ENCODE results near the gene HMG20A. TPM values are rescaled to one million over a fixed set of nuclear protein-coding genes. Genes with fewer than 3 reads are reported as not detected.

HMG20A gene
- total and polyA plus RNA-seq, 9 of the 15 experiments (the other 6 are each of a cell fraction or from before 2014, with no cell fraction given), result 25.0 to 68.1 (median 38.9) TPM

DNA sequence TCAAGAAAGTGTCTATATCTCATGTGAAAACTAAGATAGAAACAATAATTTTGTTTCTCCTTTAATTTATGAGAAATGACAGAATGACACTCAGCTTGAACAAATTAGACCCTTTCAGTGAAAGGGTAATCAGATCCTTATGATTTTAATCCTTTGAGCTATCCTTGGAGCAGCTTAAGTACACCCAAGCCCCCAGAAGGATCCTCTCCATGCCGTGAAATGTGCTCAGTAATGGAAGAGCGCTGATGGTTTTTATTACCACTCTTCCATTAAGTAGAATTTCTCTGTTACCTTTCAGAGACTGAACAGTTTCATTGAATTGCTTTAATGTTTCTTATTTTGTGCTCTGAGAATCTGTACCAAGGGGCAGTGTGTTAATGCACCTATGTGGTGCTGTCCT lies 54.3 kb downstream of the HMG20A start:
- POLR2A ChIA-PET, result interaction anchor here (0.5 kb wide), 1 partner anchor 10 kb away, joined by 3 read pairs; no protein-coding TSS in a partner anchor

More for the DNA sequence above, 54.3 kb downstream of the HMG20A start:
- FAIRE-seq (no peak), ATAC-seq (no peak), DNase-seq (ENCODE audit: extremely low read depth in 1 of 4, low spot score in 3 of 4) (no peak)
- no peak overlapping the region for H3K9ac ChIP-seq (ENCODE audit: insufficient read depth in 1 of 2, low read depth in 2 of 2, low read length in 2 of 2)
- CTCF ChIA-PET (ENCODE audit: low intra/inter-chr PET ratio), result no interaction called here
- no peak overlapping the region for H3K27ac ChIP-seq (ENCODE audit: extremely low read depth, low read depth, low read length)
- H2AFZ ChIP-seq (ENCODE audit: low read depth, low read length), result no peak overlapping the region
- no peaks in the 10 kb centered on the region for H3K9me3 ChIP-seq (replicated peaks; ENCODE audit: control insufficient read depth, insufficient read depth, low read depth, low read length)
- intact Hi-C loops (cut with micrococcal nuclease) (no loop called here), in situ Hi-C loops (cut with MboI) (no loop called here)
- H3K4me3 ChIP-seq, result no peak overlapping the region
- H3K79me2 ChIP-seq (ENCODE audit: control insufficient read depth, insufficient read depth, low read length), result no peaks in the 10 kb centered on the region
- H4K20me1 ChIP-seq (replicated peaks; ENCODE audit: control insufficient read depth, insufficient read depth, low read length), result no peaks in the 10 kb centered on the region
- 100% methylated on average over 2 of the region's 2 CpGs for WGBS (ENCODE audit: insufficient coverage, low coverage, missing lambda C conversion rate)
- no peaks in the 10 kb centered on the region for H3K27me3 ChIP-seq (ENCODE audit: control insufficient read depth in 2 of 2, insufficient read depth in 2 of 2, low read length in 2 of 2)
- H3K9me1 ChIP-seq (ENCODE audit: control insufficient read depth, insufficient read depth, low read length), result no peaks in the 10 kb centered on the region
- no TSS peak for BruUV-seq (replicated peaks)
- peaks cover 72% of the 10 kb centered on the region; the same call in 2 of the 3 replicates for H3K36me3 ChIP-seq (ENCODE audit: control insufficient read depth, insufficient read depth, low read length)
- no peaks in the 10 kb centered on the region for H3K4me1 ChIP-seq (replicated peaks in 1 of 2; ENCODE audit: control insufficient read depth in 2 of 2, insufficient read depth in 2 of 2, low read length in 2 of 2)
- TF ChIP-seq ZNF79 (CRISPR knock-in tag; IDR thresholded peaks at IDR 0.05; ENCODE audit: low read depth) (no peak), ZNF311 (CRISPR knock-in tag; IDR thresholded peaks at IDR 0.05) (no peak), RB1 (IDR thresholded peaks at IDR 0.05; ENCODE audit: low read depth) (no peak), ATF7 (IDR thresholded peaks at IDR 0.05) (no peak), CCNT2 (IDR thresholded peaks at IDR 0.05; ENCODE audit: borderline replicate concordance, extremely low read depth, insufficient read length, low read depth, low read length) (no peak), YBX1 (IDR thresholded peaks at IDR 0.05) (no peak), FOS (IDR thresholded peaks at IDR 0.05; ENCODE audit: extremely low read depth, insufficient read length) (no peak), ZNF324 (CRISPR knock-in tag; IDR thresholded peaks at IDR 0.05) (no peak), ZNF121 (CRISPR knock-in tag; conservative IDR thresholded peaks at IDR 0.05) (no peak), STAT5A (IDR thresholded peaks at IDR 0.05; ENCODE audit: borderline replicate concordance, low read length) (no peak), FOXP1 (CRISPR knock-in tag; IDR thresholded peaks at IDR 0.05) (no peak), TCF3 (CRISPR knock-in tag; IDR thresholded peaks at IDR 0.05) (no peak), ZNF133 (CRISPR knock-in tag; IDR thresholded peaks at IDR 0.05) (no peak)
- TF ChIP-seq, protein P1, sequence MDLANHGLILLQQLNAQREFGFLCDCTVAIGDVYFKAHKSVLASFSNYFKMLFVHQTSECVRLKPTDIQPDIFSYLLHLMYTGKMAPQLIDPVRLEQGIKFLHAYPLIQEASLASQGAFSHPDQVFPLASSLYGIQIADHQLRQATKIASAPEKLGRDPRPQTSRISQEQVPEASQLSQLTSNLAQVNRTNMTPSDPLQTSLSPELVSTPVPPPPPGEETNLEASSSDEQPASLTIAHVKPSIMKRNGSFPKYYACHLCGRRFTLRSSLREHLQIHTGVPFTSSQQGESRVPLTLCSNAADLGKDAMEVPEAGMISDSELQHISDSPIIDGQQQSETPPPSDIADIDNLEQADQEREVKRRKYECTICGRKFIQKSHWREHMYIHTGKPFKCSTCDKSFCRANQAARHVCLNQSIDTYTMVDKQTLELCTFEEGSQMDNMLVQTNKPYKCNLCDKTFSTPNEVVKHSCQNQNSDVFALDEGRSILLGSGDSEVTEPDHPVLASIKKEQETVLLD (IDR thresholded peaks at IDR 0.05), result no peak
- TF ChIP-seq, protein P2, sequence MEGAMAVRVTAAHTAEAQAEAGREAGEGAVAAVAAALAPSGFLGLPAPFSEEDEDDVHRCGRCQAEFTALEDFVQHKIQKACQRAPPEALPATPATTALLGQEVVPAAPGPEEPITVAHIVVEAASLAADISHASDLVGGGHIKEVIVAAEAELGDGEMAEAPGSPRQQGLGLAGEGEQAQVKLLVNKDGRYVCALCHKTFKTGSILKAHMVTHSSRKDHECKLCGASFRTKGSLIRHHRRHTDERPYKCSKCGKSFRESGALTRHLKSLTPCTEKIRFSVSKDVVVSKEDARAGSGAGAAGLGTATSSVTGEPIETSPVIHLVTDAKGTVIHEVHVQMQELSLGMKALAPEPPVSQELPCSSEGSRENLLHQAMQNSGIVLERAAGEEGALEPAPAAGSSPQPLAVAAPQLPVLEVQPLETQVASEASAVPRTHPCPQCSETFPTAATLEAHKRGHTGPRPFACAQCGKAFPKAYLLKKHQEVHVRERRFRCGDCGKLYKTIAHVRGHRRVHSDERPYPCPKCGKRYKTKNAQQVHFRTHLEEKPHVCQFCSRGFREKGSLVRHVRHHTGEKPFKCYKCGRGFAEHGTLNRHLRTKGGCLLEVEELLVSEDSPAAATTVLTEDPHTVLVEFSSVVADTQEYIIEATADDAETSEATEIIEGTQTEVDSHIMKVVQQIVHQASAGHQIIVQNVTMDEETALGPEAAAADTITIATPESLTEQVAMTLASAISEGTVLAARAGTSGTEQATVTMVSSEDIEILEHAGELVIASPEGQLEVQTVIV (CRISPR knock-in tag; IDR thresholded peaks at IDR 0.05; ENCODE audit: borderline replicate concordance), result no peak
- TF ChIP-seq, protein P3, sequence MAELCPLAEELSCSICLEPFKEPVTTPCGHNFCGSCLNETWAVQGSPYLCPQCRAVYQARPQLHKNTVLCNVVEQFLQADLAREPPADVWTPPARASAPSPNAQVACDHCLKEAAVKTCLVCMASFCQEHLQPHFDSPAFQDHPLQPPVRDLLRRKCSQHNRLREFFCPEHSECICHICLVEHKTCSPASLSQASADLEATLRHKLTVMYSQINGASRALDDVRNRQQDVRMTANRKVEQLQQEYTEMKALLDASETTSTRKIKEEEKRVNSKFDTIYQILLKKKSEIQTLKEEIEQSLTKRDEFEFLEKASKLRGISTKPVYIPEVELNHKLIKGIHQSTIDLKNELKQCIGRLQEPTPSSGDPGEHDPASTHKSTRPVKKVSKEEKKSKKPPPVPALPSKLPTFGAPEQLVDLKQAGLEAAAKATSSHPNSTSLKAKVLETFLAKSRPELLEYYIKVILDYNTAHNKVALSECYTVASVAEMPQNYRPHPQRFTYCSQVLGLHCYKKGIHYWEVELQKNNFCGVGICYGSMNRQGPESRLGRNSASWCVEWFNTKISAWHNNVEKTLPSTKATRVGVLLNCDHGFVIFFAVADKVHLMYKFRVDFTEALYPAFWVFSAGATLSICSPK (IDR thresholded peaks at IDR 0.05; ENCODE audit: borderline replicate concordance), result no peak
- no peak overlapping the region for H3K4me2 ChIP-seq (ENCODE audit: insufficient read depth, low read length)
